NCI-H460 (cell line): Measurements from ENCODE around the gene THBS4. TPM values are rescaled to one million over a fixed set of nuclear protein-coding genes. Genes with fewer than 3 reads are reported as not detected.
A peak's percentile ranks its signal among the peaks of the same experiment; 100 is the strongest.

ENCODE experiments used
- DNase-seq: peaks from one replicate; pipeline ENCODE4 v3.0.0-alpha.2; 2016; ENCODE audit warnings: low read depth; ENCODE audit errors: extremely low read depth
- total RNA-seq: library from RNA; depleted of rRNA; stranded (reverse); fragments of >200 nt; shearing (Covaris generic); gene quantifications from 2 replicates; pipeline ENCODE4 v1.2.3, GENCODE V29; 2014

THBS4 gene
- total RNA-seq, 1 experiment from 2014 or later: 0.17 TPM

GRCh38 chr5:80072103-80073073, 37.2 kb downstream of the THBS4 start:
- no peak for DNase-seq

GRCh38 chr5:80076131-80077050, 41.2 kb downstream of the THBS4 start:
- DNase-seq: no peak

- no peak for DNase-seq
These were observed 42.0 kb downstream of the THBS4 start for GRCh38 chr5:80077051-80077714.

- DNase-seq: no peak
These were observed 43.8 kb downstream of the THBS4 start for GRCh38 chr5:80078921-80079320.

- DNase-seq: no peak
These were observed 47.1 kb downstream of the THBS4 start for GRCh38 chr5:80082281-80082680.

- peak; percentile 53 for DNase-seq
These were observed 47.6 kb downstream of the THBS4 start for GRCh38 chr5:80082731-80083100.

GRCh38 chr5:80083101-80083890, 48.1 kb downstream of the THBS4 start:
- DNase-seq: peak; percentile 69

GRCh38 chr5:80090884-80091166, 55.7 kb downstream of the THBS4 start:
- no peak for DNase-seq

GRCh38 chr5:80091792-80092192, 56.6 kb downstream of the THBS4 start:
- peak; percentile 42 for DNase-seq

GRCh38 chr5:80092486-80093107, 57.4 kb downstream of the THBS4 start:
- no peak for DNase-seq

GRCh38 chr5:80093796-80094195, 58.6 kb downstream of the THBS4 start:
- no peak for DNase-seq

GRCh38 chr5:80094236-80094738, 59.1 kb downstream of the THBS4 start:
- DNase-seq: no peak

GRCh38 chr5:80097451-80097850, 62.3 kb downstream of the THBS4 start:
- DNase-seq: no peak

- DNase-seq: no peak
These were observed 66.8 kb downstream of the THBS4 start for GRCh38 chr5:80101993-80102392.

GRCh38 chr5:80103371-80103770, 68.2 kb downstream of the THBS4 start:
- DNase-seq: no peak

- no peak for DNase-seq
These were observed 70.7 kb downstream of the THBS4 start for GRCh38 chr5:80105698-80106439.

GRCh38 chr5:80106916-80107315, 71.8 kb downstream of the THBS4 start:
- DNase-seq: no peak

GRCh38 chr5:80109646-80110478, 74.7 kb downstream of the THBS4 start:
- DNase-seq: no peak
